ENCODE results near the gene SMIM14.
A peak's percentile ranks its signal among the peaks of the same experiment; 100 is the strongest.
"Not testable (repeated sequence)": the region's sequence is repeated elsewhere in the genome, so short reads cannot be mapped to it uniquely, and the experiment has no call there.

Gene SMIM14

DNA sequence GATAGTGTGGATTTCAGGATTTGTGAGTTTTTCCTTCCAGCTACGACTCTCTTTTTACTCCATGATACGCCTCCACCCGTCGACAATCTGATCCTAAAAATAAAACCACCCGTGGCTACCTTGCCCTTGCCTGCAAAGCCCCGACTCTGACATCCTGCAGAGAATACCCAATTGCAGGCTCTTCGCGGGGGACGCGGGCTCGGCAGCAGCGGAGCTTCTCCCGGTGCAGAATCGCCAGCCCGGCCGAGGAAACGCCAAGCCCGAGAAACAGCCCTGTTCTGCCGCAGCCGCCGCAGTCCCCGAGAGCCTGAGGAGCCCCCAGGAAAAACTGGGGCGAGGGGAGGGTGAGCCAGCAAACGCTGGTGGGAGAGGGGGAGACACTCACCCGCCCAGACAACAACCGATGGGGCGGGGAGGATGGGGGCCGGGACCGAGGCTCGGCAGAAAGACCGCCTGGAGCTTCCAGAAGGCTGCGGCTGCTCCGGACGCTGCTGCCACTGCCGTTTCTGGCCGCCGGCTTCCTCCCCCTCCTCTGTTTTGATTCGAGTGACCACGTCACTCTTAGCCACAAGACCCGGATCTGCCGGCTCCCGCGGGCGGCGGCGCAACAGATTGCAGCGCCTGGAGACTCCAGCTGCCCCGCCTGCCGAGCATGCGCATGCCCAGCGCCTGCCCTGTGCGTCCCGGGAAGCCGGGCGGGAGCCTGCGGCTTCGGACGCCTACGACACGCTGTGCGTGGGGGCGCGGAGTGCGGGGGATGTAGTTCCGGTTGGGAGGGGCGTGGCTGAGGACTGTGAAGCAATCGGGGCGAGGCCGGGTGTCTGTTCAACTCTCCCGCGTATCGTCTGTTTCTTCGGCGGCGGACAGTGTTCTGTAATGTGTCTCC lies at the start of gene SMIM14:
TSS of gene SMIM14 (minus strand) at position 512 of the 886 bp plus-strand sequence. CDS start 33,720 bp downstream, outside the sequence.
- H3K4me3 ChIP-seq (ENCODE audit: low read length), result peak within 1 kb of the TSS; percentile 93
- TF ChIP-seq, protein P1, sequence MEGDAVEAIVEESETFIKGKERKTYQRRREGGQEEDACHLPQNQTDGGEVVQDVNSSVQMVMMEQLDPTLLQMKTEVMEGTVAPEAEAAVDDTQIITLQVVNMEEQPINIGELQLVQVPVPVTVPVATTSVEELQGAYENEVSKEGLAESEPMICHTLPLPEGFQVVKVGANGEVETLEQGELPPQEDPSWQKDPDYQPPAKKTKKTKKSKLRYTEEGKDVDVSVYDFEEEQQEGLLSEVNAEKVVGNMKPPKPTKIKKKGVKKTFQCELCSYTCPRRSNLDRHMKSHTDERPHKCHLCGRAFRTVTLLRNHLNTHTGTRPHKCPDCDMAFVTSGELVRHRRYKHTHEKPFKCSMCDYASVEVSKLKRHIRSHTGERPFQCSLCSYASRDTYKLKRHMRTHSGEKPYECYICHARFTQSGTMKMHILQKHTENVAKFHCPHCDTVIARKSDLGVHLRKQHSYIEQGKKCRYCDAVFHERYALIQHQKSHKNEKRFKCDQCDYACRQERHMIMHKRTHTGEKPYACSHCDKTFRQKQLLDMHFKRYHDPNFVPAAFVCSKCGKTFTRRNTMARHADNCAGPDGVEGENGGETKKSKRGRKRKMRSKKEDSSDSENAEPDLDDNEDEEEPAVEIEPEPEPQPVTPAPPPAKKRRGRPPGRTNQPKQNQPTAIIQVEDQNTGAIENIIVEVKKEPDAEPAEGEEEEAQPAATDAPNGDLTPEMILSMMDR (conservative IDR thresholded peaks at IDR 0.05; ENCODE audit: low read length), result no peak

DNA sequence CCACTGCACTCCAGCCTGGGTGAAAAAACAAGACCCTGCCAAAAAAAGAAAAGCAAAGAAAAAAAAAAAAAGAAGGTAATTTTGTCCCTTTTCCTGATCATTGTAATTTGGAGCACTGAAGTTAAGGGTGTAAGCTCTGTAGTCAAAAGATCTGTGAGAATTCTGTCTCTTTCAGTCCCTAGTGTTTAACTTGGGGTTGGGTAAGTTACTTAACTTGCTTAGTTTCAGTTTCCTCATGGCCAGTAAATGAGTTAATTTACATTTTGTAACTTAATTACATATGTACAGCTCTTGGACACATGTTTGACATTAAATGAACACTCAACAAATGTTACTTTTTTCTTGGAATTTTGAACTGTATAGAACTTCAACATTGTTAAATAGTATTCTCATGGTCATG lies 48.3 kb upstream of the SMIM14 start:
- TF ChIP-seq, protein P1 (conservative IDR thresholded peaks at IDR 0.05; ENCODE audit: low read length), result no peak
- no peak overlapping the region for H3K4me3 ChIP-seq (ENCODE audit: low read length)
- DNase-seq (ENCODE audit: low read depth), result no peak

More for the DNA sequence above, at the start of gene SMIM14:
- DNase-seq (ENCODE audit: low read depth), result peak; percentile 99

DNA sequence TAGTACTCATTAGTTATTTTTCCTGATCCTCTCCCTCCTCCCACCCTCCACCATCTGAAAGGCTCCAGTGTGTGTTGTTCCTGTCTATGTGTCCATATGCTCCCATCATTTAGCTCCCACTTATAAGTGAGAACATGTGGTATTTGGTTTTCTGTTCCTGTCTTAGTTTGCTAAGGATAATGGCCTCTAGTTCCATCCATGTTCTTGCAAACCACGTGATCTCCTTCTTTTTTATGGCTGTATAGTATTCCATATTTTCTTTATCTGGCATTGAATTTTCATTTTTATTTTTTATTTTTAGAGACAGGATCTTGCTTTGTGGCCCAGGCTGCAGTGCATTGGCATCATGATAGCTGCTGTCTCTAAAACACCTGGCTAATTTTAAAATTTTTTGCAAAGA lies 47.3 kb upstream of the SMIM14 start:
- DNase-seq (ENCODE audit: low read depth), result no peak
- TF ChIP-seq, protein P1 (conservative IDR thresholded peaks at IDR 0.05; ENCODE audit: low read length), result no peak

DNA sequence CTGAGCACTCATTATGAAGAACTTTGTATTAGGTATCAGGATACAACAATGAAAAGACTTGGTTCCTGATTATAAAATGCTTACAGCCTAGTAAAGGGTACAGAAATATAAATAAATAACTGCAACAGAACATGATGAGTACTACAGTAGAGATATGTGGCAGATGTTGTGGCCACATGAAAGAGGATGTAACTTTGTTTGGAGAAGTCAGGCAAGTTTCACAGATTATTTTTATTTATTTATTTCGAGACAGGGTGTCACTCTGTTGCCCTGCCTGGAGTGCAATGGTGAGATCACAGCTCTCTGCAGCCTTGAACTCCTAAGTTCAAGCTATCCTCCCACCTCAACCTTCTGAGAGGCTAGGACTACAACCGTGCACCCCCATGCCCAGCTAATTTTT lies 43.5 kb upstream of the SMIM14 start:
- TF ChIP-seq, protein P1 (conservative IDR thresholded peaks at IDR 0.05; ENCODE audit: low read length), result no peak
- DNase-seq (ENCODE audit: low read depth), result no peak
- H3K4me3 ChIP-seq (ENCODE audit: low read length), result no peak overlapping the region

More for the DNA sequence above, 47.3 kb upstream of the SMIM14 start:
- no peak overlapping the region for H3K4me3 ChIP-seq (ENCODE audit: low read length)

DNA sequence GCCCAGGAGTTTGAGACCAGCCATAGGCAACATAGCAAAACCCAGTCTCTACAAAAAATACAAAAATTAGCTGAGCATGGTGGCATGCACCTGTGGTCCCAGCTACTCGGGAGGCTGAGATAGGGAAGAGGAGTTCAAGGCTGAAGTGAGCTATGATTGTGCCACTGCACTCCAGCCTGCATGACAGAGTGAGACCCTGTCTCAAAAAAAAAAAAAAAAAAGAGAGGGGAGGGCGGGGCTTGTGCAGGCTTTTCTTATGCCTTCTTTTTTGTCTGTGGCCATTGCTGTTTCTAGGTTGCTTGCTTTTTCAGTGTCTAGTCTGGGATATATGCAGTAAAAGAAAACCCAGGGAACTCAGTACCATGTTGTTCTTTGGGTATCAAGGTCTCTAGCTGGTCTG lies 42.3 kb upstream of the SMIM14 start:
- DNase-seq (ENCODE audit: low read depth); H3K4me3 ChIP-seq (ENCODE audit: low read length): not testable (repeated sequence)

DNA sequence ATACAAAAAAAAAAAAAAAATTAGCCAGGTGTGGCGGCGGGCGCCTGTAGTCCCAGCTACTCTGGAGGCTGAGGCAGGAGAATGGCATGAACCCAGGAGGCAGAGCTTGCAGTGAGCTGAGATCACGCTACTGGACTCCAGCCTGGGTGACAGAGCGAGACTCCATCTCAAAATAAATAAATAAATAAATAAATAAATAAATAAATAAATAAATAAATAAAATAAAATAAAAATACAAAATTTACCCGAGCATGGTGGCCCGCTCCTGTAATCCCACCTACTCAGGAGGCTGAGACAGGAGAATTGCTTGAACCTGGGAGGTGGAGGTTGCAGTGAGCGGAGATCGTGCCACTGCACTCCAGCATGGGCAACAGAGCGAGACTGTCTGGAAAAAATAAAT lies 37.0 kb upstream of the SMIM14 start:
- DNase-seq (ENCODE audit: low read depth); H3K4me3 ChIP-seq (ENCODE audit: low read length): not testable (repeated sequence)

DNA sequence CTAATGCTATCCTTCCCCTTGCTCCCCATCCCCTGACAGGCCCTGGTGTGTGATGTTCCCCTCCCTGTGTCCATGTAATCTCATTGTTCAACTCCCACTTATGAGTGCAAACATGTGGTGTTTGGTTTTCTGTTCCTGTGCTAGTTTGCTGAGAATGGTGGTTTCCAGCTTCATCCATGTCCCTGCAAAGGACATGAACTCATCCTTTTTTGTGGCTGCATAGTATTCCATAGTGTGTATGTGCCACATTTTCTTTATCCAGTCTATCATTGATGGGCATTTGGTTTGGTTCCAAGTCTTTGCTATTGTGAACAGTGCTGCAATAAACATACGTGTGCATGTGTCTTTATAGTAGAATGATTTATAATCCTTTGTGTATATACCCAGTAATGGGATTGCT lies 31.6 kb upstream of the SMIM14 start:
- not testable (repeated sequence) for DNase-seq (ENCODE audit: low read depth); H3K4me3 ChIP-seq (ENCODE audit: low read length)

DNA sequence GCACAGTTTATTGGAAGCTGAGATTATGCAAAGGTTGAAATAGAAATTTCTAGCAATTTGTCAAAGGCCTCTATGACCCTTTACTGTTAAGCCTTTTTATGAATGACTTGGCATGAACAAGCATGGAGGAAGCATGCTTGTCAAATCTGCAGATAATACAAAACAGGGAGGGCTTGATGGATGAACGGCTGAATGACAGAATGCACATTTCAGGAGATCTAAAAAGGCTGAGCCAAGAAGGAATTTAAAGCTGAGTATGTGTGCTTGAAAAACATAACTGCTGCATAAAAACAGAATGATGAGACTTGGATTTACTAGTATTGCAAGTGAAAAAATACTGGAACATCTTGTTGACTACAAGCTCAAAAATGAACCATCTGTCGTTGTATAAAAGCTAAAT lies 30.2 kb upstream of the SMIM14 start:
- H3K4me3 ChIP-seq (ENCODE audit: low read length), result no peak overlapping the region
- DNase-seq (ENCODE audit: low read depth), result no peak
- TF ChIP-seq, protein P1 (conservative IDR thresholded peaks at IDR 0.05; ENCODE audit: low read length), result no peak

Measured in AG10803 (cell line).